ENCODE measurements around the gene STK32B. TPM values are rescaled to one million over a fixed set of nuclear protein-coding genes. Genes with fewer than 3 reads are reported as not detected.
A peak's percentile ranks its signal among the peaks of the same experiment; 100 is the strongest.
"Not testable (repeated sequence)": the region's sequence is repeated elsewhere in the genome, so short reads cannot be mapped to it uniquely, and the experiment has no call there.

Gene STK32B
- total RNA-seq, 1 experiment from 2014 or later: 0.03 TPM

GRCh38 chr4:5030221-5030620 lies 21.1 kb upstream of the STK32B start:
- no peak for DNase-seq (ENCODE audit: low spot score)

GRCh38 chr4:5030927-5031326 lies 20.4 kb upstream of the STK32B start:
- no peak for DNase-seq (ENCODE audit: low spot score)

GRCh38 chr4:5032813-5033212 lies 18.5 kb upstream of the STK32B start:
- DNase-seq (ENCODE audit: low spot score): no peak

- no peak for DNase-seq (ENCODE audit: low spot score)
Measured at GRCh38 chr4:5033281-5033841, 17.9 kb upstream of the STK32B start.

GRCh38 chr4:5034206-5034605 lies 17.1 kb upstream of the STK32B start:
- DNase-seq (ENCODE audit: low spot score): no peak

- DNase-seq (ENCODE audit: low spot score): peak; percentile 23
Measured at GRCh38 chr4:5036239-5036638, 15.0 kb upstream of the STK32B start.

GRCh38 chr4:5037553-5038551 lies 13.4 kb upstream of the STK32B start:
- DNase-seq (ENCODE audit: low spot score): peak; percentile 91

- DNase-seq (ENCODE audit: low spot score): no peak
Measured at GRCh38 chr4:5039800-5040199, 11.5 kb upstream of the STK32B start.

- no peak for DNase-seq (ENCODE audit: low spot score)
Measured at GRCh38 chr4:5040856-5041620, 10.2 kb upstream of the STK32B start.

- DNase-seq (ENCODE audit: low spot score): no peak
Measured at GRCh38 chr4:5041699-5042098, 9.6 kb upstream of the STK32B start.

GRCh38 chr4:5043579-5043978 lies 7.7 kb upstream of the STK32B start:
- no peak for DNase-seq (ENCODE audit: low spot score)

GRCh38 chr4:5044341-5044740 lies 6.9 kb upstream of the STK32B start:
- no peak for DNase-seq (ENCODE audit: low spot score)

- no peak for DNase-seq (ENCODE audit: low spot score)
Measured at GRCh38 chr4:5045097-5045496, 6.2 kb upstream of the STK32B start.

- no peak for DNase-seq (ENCODE audit: low spot score)
Measured at GRCh38 chr4:5048721-5049120, 2.6 kb upstream of the STK32B start.

- DNase-seq (ENCODE audit: low spot score): peak; percentile 67
Measured at GRCh38 chr4:5050520-5051277, 581 bp upstream of the STK32B start.

- no peak for DNase-seq (ENCODE audit: low spot score)
Measured at GRCh38 chr4:5052204-5052702, 973 bp downstream of the STK32B start.

- no peak for DNase-seq (ENCODE audit: low spot score)
Measured at GRCh38 chr4:5052726-5053425, 1.6 kb downstream of the STK32B start.

GRCh38 chr4:5054532-5054931 lies 3.3 kb downstream of the STK32B start:
- DNase-seq (ENCODE audit: low spot score): no peak

GRCh38 chr4:5055411-5055810 lies 4.1 kb downstream of the STK32B start:
- DNase-seq (ENCODE audit: low spot score): no peak

GRCh38 chr4:5066101-5066500 lies 14.8 kb downstream of the STK32B start:
- DNase-seq (ENCODE audit: low spot score): no peak

- not testable (repeated sequence) for DNase-seq (ENCODE audit: low spot score)
Measured at GRCh38 chr4:5066968-5067367, 15.7 kb downstream of the STK32B start.
